Body of pancreas (tissue), 4 donors: Measurements from ENCODE around the gene NFKB2. TPM values are rescaled to one million over a fixed set of nuclear protein-coding genes. Genes with fewer than 3 reads are reported as not detected.

Source experiments
- ATAC-seq: fragments of 150-250 bp; one replicate; pipeline ENCODE4 v1.9.1; 2016
- DNase-seq, 4 donors: peaks; one replicate each; pipeline ENCODE4 v3.0.0-alpha.2; 2019
- H3K27ac ChIP-seq, 4 donors: fragments of 200-600 bp; sonication (generic); 1 replicate in 3 of 4; 2 replicates in 1 of 4; pipeline versions ENCODE4 v1.5.1 to v1.6.1; 2016 to 2019; ENCODE audit warnings: mild to moderate bottlenecking in 1 of 4, mixed read lengths in 1 of 4, moderate library complexity in 1 of 4
- H3K27me3 ChIP-seq, 2 donors: fragments of 200-600 bp; sonication (generic); one replicate each; pipeline ENCODE4 v1.6.0; 2016; ENCODE audit warnings: mild to moderate bottlenecking in 1 of 2
- H3K36me3 ChIP-seq, 2 donors: fragments of 200-600 bp; sonication (generic); replicated peaks in 1 of 2; 2 replicates each; pipeline ENCODE4 v1.5.1; 2016; ENCODE audit warnings: low read depth in 2 of 2; ENCODE audit not compliant: insufficient read depth in 1 of 2
- H3K4me1 ChIP-seq: fragments of 200-600 bp; sonication (generic); one replicate; pipeline ENCODE4 v1.6.0; 2016
- H3K4me3 ChIP-seq, 2 donors: fragments of 200-600 bp; sonication (generic); 1 replicate in 1 of 2; 2 replicates in 1 of 2; pipeline ENCODE4 v1.5.1; 2016 to 2019
- H3K9me3 ChIP-seq, 3 donors: fragments of 200-600 bp; sonication (generic); 1 replicate in 2 of 3; 2 replicates in 1 of 3; pipeline ENCODE4 v1.5.1; 2016
- POLR2A ChIP-seq, 3 donors: fragments of 450-650 bp; IDR thresholded peaks; one replicate each; pipeline ENCODE4 v1.6.1; 2016; ENCODE audit warnings: antibody characterized with exemption in 3 of 3, mild to moderate bottlenecking in 2 of 3
- WGBS, 2 donors: methylation state at CpG; one replicate each; pipeline ENCODE4 v1.1.5; 2017; 5-methylcytosine and 5-hydroxymethylcytosine counted together
- intact Hi-C: fragments of 100-400 bp; cut with DNase I; formaldehyde crosslinking; loops from one replicate; pipeline ENCODE4 v1.15.1; 2023
- total RNA-seq, 2 donors: library from RNA; depleted of rRNA; stranded (reverse); fragments of >200 nt; gene quantifications; one replicate each; pipeline ENCODE4 v1.1.0, GENCODE V29; 2016
- TF ChIP-seq, protein P1 (sequence below), 7 experiments: fragments of 450-650 bp in 4 of 7; fragments of 200-600 bp in 3 of 7; sonication (generic) in 3 of 7; IDR thresholded peaks; one replicate each; pipeline ENCODE4 v1.5.1; 2016 to 2019; ENCODE audit warnings: antibody characterized with exemption in 7 of 7

The NFKB2 gene
- total RNA-seq, 2 donors from 2014 or later = 17.9 to 30.0 TPM

DNA sequence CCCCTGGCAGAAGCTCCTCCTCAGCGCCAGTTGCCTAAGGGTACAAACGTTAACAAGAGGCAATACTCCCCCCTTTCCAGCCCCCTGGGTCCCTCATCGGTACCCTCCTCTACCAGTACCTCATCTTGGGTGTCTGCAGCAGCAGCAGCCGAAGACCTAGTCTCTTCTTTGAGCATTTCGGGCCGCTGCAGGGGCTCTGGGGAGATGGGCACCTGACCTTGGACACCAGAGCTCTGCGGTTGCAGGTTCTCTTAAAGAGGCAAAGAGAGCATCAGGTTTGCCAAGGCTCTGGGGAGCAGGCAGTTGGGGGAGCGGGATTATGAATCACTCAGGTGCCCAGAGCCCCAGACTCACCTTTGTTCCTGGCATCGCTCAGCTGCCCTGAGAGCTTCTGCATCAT lies 28.6 kb downstream of the NFKB2 start:
- no peak overlapping the region for H3K27ac ChIP-seq
- H3K27me3 ChIP-seq = no peaks in the 10 kb centered on the region
- TF ChIP-seq, protein P1, sequence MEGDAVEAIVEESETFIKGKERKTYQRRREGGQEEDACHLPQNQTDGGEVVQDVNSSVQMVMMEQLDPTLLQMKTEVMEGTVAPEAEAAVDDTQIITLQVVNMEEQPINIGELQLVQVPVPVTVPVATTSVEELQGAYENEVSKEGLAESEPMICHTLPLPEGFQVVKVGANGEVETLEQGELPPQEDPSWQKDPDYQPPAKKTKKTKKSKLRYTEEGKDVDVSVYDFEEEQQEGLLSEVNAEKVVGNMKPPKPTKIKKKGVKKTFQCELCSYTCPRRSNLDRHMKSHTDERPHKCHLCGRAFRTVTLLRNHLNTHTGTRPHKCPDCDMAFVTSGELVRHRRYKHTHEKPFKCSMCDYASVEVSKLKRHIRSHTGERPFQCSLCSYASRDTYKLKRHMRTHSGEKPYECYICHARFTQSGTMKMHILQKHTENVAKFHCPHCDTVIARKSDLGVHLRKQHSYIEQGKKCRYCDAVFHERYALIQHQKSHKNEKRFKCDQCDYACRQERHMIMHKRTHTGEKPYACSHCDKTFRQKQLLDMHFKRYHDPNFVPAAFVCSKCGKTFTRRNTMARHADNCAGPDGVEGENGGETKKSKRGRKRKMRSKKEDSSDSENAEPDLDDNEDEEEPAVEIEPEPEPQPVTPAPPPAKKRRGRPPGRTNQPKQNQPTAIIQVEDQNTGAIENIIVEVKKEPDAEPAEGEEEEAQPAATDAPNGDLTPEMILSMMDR (IDR thresholded peaks at IDR 0.05) = no peak
- no peak for TF ChIP-seq POLR2A (IDR thresholded peaks at IDR 0.05)
- no peak overlapping the region for H3K4me3 ChIP-seq
- intact Hi-C loops = no loop called here
- WGBS, 2 donors = 70 to 75% methylated on average over 8 to 9 of the region's 9 CpGs
- H3K4me1 ChIP-seq = peaks cover 40% of the 10 kb centered on the region
- H3K9me3 ChIP-seq = no peaks in the 10 kb centered on the region
- no peak for ATAC-seq
- no peak for DNase-seq
- H3K36me3 ChIP-seq = no peaks in the 10 kb centered on the region

DNA sequence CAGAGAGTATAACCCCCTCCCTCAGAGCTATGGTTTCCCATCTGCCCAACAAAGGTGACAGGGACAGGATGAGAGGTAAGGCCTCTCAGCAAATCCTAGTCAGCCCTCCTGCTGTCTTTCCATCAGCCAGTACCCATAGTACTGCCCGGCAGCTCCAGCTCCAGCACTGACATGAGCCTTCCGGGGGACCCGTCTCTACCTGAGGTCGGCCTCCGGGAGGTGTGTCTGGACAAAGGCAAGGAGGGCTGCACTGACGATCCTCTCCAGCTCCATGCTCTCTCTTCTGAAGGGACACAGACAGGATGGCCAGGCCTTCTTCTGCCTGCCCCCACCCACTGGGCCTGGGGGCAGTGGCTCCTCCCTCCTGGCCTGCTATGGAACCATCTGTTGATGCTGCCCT lies 29.4 kb downstream of the NFKB2 start:
- peaks cover 33% of the 10 kb centered on the region for H3K4me1 ChIP-seq
- no peak overlapping the region for H3K4me3 ChIP-seq
- ATAC-seq (no peak), DNase-seq (no peak)
- intact Hi-C loops = no loop called here
- H3K27ac ChIP-seq = no peak overlapping the region
- no peaks in the 10 kb centered on the region for H3K27me3 ChIP-seq
- H3K9me3 ChIP-seq = no peaks in the 10 kb centered on the region
- H3K36me3 ChIP-seq = no peaks in the 10 kb centered on the region
- WGBS, 2 donors = 80 to 88% methylated on average over 6 of the region's 6 CpGs
- TF ChIP-seq POLR2A (IDR thresholded peaks at IDR 0.05) = no peak
- TF ChIP-seq, protein P1 (IDR thresholded peaks at IDR 0.05) = no peak

DNA sequence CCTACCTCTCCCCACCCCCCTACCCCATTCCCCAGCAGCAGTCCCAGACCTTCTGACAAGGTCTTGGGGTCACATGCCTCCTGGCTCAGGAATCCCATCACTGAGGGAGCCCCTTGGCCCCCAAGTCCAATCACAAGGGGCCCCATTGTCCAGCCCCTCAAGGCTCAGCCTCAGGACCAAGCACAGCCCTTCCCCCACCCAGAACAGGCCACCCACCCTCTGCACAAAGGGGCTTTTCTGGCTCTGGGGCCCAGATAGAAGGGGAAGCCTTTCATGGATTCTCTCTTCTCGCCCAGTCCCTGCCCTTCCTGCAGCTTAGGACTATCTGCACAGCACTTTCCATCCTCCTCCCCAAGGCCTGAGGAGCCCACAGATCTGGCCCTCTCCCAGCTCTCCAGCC lies 29.9 kb downstream of the NFKB2 start:
- Histone ChIP-seq H3K27me3 (no peaks in the 10 kb centered on the region), H3K4me3 (no peak overlapping the region), H3K9me3 (no peaks in the 10 kb centered on the region), H3K27ac (no peak overlapping the region), H3K4me1 (peaks cover 28% of the 10 kb centered on the region), H3K36me3 (no peaks in the 10 kb centered on the region)
- DNase-seq = no peak
- TF ChIP-seq, protein P1 (IDR thresholded peaks at IDR 0.05) = no peak
- no peak for TF ChIP-seq POLR2A (IDR thresholded peaks at IDR 0.05)
- intact Hi-C loops = no loop called here
- ATAC-seq = no peak
- 100% methylated on average over 1 of the region's 1 CpG for WGBS, 2 donors

DNA sequence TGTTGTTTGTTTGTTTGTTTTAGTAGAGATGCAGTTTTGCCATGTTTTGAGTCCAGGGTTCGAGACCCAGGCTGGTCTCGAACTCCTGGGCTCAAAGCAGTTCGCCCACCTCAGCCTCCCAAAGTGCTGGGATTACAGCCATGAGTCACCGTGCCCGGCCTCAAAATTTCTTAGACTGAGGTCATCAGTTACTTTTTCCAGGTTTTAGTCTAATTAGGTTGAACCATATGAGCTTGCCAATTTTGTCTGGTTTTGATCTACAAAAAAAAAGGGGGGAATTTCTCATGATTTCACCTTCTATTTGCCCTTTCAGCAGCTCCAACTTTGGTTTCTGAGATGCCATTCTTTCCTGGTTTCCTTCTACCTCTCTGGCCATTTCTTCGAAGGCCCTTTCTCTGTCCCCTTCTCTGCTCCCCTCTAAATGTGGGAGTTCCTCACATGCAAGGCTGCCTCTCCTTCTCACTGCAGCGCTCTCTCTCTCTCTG lies 31.3 kb downstream of the NFKB2 start:
- intact Hi-C loops = no loop called here
- 81 to 88% methylated on average over 7 of the region's 7 CpGs for WGBS, 2 donors
- no peaks in the 10 kb centered on the region for H3K36me3 ChIP-seq
- H3K4me3 ChIP-seq = no peak overlapping the region
- no peak for ATAC-seq
- peaks cover 33% of the 10 kb centered on the region for H3K4me1 ChIP-seq
- DNase-seq = no peak
- H3K27me3 ChIP-seq = no peaks in the 10 kb centered on the region
- TF ChIP-seq POLR2A (IDR thresholded peaks at IDR 0.05) = no peak
- TF ChIP-seq, protein P1 (IDR thresholded peaks at IDR 0.05) = no peak
- no peaks in the 10 kb centered on the region for H3K9me3 ChIP-seq
- no peak overlapping the region for H3K27ac ChIP-seq

DNA sequence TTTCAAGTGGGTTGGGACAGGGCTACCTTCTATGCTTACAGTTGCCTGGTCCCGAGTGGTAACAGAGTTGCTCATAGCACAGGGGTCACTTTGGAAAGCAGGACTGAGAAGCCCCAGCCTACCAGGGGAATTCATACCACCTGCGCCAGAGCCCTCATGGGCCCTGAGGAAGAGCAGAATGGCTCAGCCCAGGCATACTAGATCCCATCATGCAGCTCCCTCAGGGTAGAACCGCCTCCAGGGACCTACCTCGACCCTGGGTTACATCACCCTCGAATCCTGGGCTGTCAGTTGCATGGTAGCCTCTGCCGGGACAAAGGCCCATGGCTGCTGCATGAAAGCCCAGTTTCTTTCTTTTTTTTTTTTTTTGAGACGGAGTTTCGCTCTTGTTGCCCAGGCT lies 34.0 kb downstream of the NFKB2 start:
- WGBS, 2 donors = 85 to 93% methylated on average over 4 to 8 of the region's 8 CpGs
- intact Hi-C loops = no loop called here
- DNase-seq (no peak), ATAC-seq (no peak)
- no peaks in the 10 kb centered on the region for H3K27me3 ChIP-seq
- H3K9me3 ChIP-seq = no peaks in the 10 kb centered on the region
- peaks cover 15% of the 10 kb centered on the region for H3K4me1 ChIP-seq
- no peak overlapping the region for H3K27ac ChIP-seq
- no peaks in the 10 kb centered on the region for H3K36me3 ChIP-seq
- no peak for TF ChIP-seq POLR2A (IDR thresholded peaks at IDR 0.05)
- TF ChIP-seq, protein P1 (IDR thresholded peaks at IDR 0.05) = no peak
- H3K4me3 ChIP-seq = no peak overlapping the region
